HepG2 (cell line): Measurements from ENCODE around the gene ENG. TPM values are rescaled to one million over a fixed set of nuclear protein-coding genes. Genes with fewer than 3 reads are reported as not detected.
A peak's percentile ranks its signal among the peaks of the same experiment; 100 is the strongest.

Source experiments
- ATAC-seq: fragments of 200-7000 bp; cut with Tn5 transposase; 3 replicates; pipeline ENCODE4 v1.9.1; 2020; ENCODE audit warnings: mild to moderate bottlenecking, moderate library complexity
- BruUV-seq: library from RNA; stranded (reverse); fragments of 400-500 nt; replicated peaks from 2 replicates; lab custom pipeline; 2021; lab: Mats Ljungman, UMichigan
- CTCF ChIA-PET: fragments of 300-600 bp; formaldehyde crosslinking; extraction: SDS; loops from one replicate; lab custom pipeline; 2021; ENCODE audit warnings: low total read pairs, inconsistent platforms, low intra/inter-chr PET ratio; lab: Yijun Ruan, JAX
- POLR2A ChIA-PET: fragments of 350-600 bp; sonication (Branson Sonifier 250); formaldehyde crosslinking; loops from one replicate; lab custom pipeline; 2020; ENCODE audit warnings: antibody characterized with exemption, inconsistent platforms; lab: Yijun Ruan, JAX
- DNase-seq: peaks from one replicate; pipeline ENCODE4 v3.0.0-alpha.2; 2015; ENCODE audit warnings: low spot score
- FAIRE-seq: peaks from 3 replicates; lab custom pipeline; 2011; peaks lifted over from hg19 to GRCh38; lab: Jason Lieb, UNC
- H2AFZ ChIP-seq: one replicate; pipeline ENCODE4 v1.6.1; 2011; ENCODE audit warnings: low read length, inconsistent platforms
- H3K27ac ChIP-seq: fragments of 300-600 bp; 3 replicates; pipeline ENCODE4 v1.8.0; 2011; ENCODE audit warnings: mixed run types, mild to moderate bottlenecking, mixed read lengths, low read length, inconsistent platforms; ENCODE audit not compliant: insufficient read depth; ENCODE audit errors: extremely low read length
- H3K27me3 ChIP-seq, 2 experiments: fragments of 200-600 bp in 1 of 2; 2 replicates in 1 of 2; 3 replicates in 1 of 2; pipeline versions ENCODE4 v1.6.0 to v1.8.0; 2011; ENCODE audit warnings: low read length in 2 of 2, mild to moderate bottlenecking in 2 of 2, moderate library complexity in 2 of 2, inconsistent platforms in 1 of 2; ENCODE audit not compliant: insufficient read depth in 2 of 2, control insufficient read depth in 1 of 2
- H3K36me3 ChIP-seq, 2 experiments: fragments of 200-600 bp in 1 of 2; replicated peaks in 1 of 2; 2 replicates in 1 of 2; 3 replicates in 1 of 2; pipeline versions ENCODE4 v1.5.1 to v1.8.0; 2011; ENCODE audit warnings: low read length in 2 of 2, inconsistent platforms in 1 of 2; ENCODE audit not compliant: insufficient read depth in 2 of 2, control insufficient read depth in 1 of 2
- H3K4me1 ChIP-seq: 2 replicates; pipeline ENCODE4 v1.5.1; 2012; ENCODE audit warnings: low read length, inconsistent platforms; ENCODE audit not compliant: insufficient read depth
- H3K4me2 ChIP-seq: 2 replicates; pipeline ENCODE4 v1.6.0; 2011; ENCODE audit warnings: low read depth, low read length, inconsistent platforms
- H3K4me3 ChIP-seq, 3 experiments: fragments of 200-600 bp in 1 of 3; sonication (generic), shearing (Covaris generic) in 1 of 3; replicated peaks in 1 of 3; 2 replicates each; pipeline ENCODE4 v1.5.1; 2011 to 2016; ENCODE audit warnings: low read length in 3 of 3, inconsistent platforms in 2 of 3, low read depth in 2 of 3, mild to moderate bottlenecking in 2 of 3, control low read depth in 1 of 3, mixed read lengths in 1 of 3; ENCODE audit not compliant: insufficient read depth in 1 of 3
- H3K79me2 ChIP-seq: one replicate; pipeline ENCODE4 v1.6.1; 2011; ENCODE audit warnings: low read length, inconsistent platforms; ENCODE audit not compliant: insufficient read depth
- H3K9ac ChIP-seq: 2 replicates; pipeline ENCODE4 v1.6.0; 2011; ENCODE audit warnings: mild to moderate bottlenecking, low read depth, low read length, inconsistent platforms; ENCODE audit not compliant: insufficient read depth
- H3K9me3 ChIP-seq: 2 replicates; pipeline ENCODE4 v1.5.1; 2012; ENCODE audit warnings: mild to moderate bottlenecking, low read length
- H4K20me1 ChIP-seq: 2 replicates; pipeline ENCODE4 v1.6.0; 2011; ENCODE audit warnings: inconsistent platforms, mild to moderate bottlenecking, low read length, moderate library complexity; ENCODE audit not compliant: insufficient read depth
- AGO2 ChIP-seq: fragments of 200-400 bp; formaldehyde crosslinking; optimal IDR thresholded peaks from 2 replicates; pipeline ENCODE3; 2017; ENCODE audit warnings: mild to moderate bottlenecking, low read depth, low read length, moderate library complexity
- CREBL2 ChIP-seq: sonication (generic); formaldehyde crosslinking; IDR thresholded peaks from 2 replicates; pipeline ENCODE4 v1.8.1; 2023; ENCODE audit warnings: missing genetic modification reagents, mild to moderate bottlenecking, borderline replicate concordance
- HOXA3 ChIP-seq: sonication (generic); formaldehyde crosslinking; IDR thresholded peaks from 2 replicates; pipeline ENCODE4 v1.5.0; 2020; ENCODE audit warnings: missing genetic modification reagents
- MXI1 ChIP-seq: IDR thresholded peaks from 3 replicates; pipeline ENCODE4 v1.6.1; 2012; ENCODE audit warnings: low read depth, low read length, inconsistent platforms, borderline replicate concordance
- RBFOX2 ChIP-seq: fragments of 200-400 bp; formaldehyde crosslinking; IDR thresholded peaks from 2 replicates; pipeline ENCODE4 v1.6.1; 2017; ENCODE audit warnings: low read depth, mild to moderate bottlenecking, low read length
- RORA ChIP-seq: sonication (generic); formaldehyde crosslinking; IDR thresholded peaks from 2 replicates; pipeline ENCODE4 v1.5.0; 2020; ENCODE audit warnings: mild to moderate bottlenecking, missing genetic modification reagents, moderate library complexity
- WGBS: methylation state at CpG from one replicate; pipeline ENCODE4 v1.1.6; 2017; ENCODE audit warnings: low lambda C conversion rate; 5-methylcytosine and 5-hydroxymethylcytosine counted together
- in situ Hi-C: cut with HindIII; loops from 2 replicates; pipeline ENCODE4 v1.10.0; 2017; ENCODE audit warnings: low pct_unique_long_range_greater_than_20kb; ENCODE audit not compliant: extremely low pct_ligation_motif_present
- intact Hi-C: fragments of 100-400 bp; cut with micrococcal nuclease; formaldehyde crosslinking; loops from one replicate; pipeline ENCODE4 v1.10.0; 2022; ENCODE audit not compliant: unreplicated experiment
- polyA plus RNA-seq, 8 experiments: library from polyadenylated mRNA; depleted of rRNA in 3 of 8; stranded (reverse) in 7 of 8; unstranded in 1 of 8; fragments of >200 nt; fragmentation: Illumina TruSeq in 4 of 8; extraction: Trizol in 4 of 8; gene quantifications; 2 replicates each; pipeline versions ENCODE4 v1.2.1 to v1.2.3, GENCODE V29; 2011 to 2016; ENCODE audit warnings: low read depth in 4 of 8, missing spikeins in 1 of 8, mixed read lengths in 1 of 8; ENCODE audit not compliant: insufficient read depth in 1 of 8
- total RNA-seq, 5 experiments: library from RNA; depleted of rRNA; stranded (reverse); fragments of >200 nt; fragmentation: Illumina TruSeq; extraction: Trizol; gene quantifications; 2 replicates each; pipeline ENCODE4 v1.2.3, GENCODE V29; 2016; ENCODE audit warnings: low read depth in 1 of 5

ENG gene
- total and polyA plus RNA-seq, 2 of the 13 experiments (the other 11 are each of a cell fraction or from before 2014, with no cell fraction given) = 0.02 to 1.1 TPM

- H3K27ac ChIP-seq = no peak overlapping the region
- H3K4me3 ChIP-seq = no peak overlapping the region
- FAIRE-seq (no peak), DNase-seq (no peak), ATAC-seq (no peak)
- no peak overlapping the region for H3K9ac ChIP-seq
- ChIA-PET CTCF (no interaction called here), POLR2A (interaction anchor here (0.8 to 1.2 kb wide), 3 partner anchors 10 to 18 kb away, joined by 3 to 4 read pairs (median 3); no protein-coding TSS in a partner anchor)
- H3K4me2 ChIP-seq = no peak overlapping the region
- peaks cover 17 to 48% of the 10 kb centered on the region in 2 experiments; a peak in 4 of 5 replicates for H3K36me3 ChIP-seq
- H3K27me3 ChIP-seq = no peaks in the 10 kb centered on the region
- in situ Hi-C loops = no loop called here
- H3K4me1 ChIP-seq = peaks cover 23% of the 10 kb centered on the region
- no peaks in the 10 kb centered on the region for H3K79me2 ChIP-seq
- WGBS = 92% methylated on average over 40 of the region's 57 CpGs
- no peak overlapping the region for H2AFZ ChIP-seq
- no peaks in the 10 kb centered on the region for H4K20me1 ChIP-seq
- TF ChIP-seq AGO2 = peak; percentile 63
- TF ChIP-seq RBFOX2 = peak; percentile 73
- no peak for TF ChIP-seq HOXA3 (CRISPR knock-in tag)
- no peak for TF ChIP-seq MXI1
- no peak for TF ChIP-seq CREBL2 (CRISPR knock-in tag)
- TF ChIP-seq RORA (CRISPR knock-in tag) = no peak
- TF ChIP-seq, all 625 proteins: peak for 2
- H3K9me3 ChIP-seq = no peaks in the 10 kb centered on the region
- no TSS peak for BruUV-seq
- intact Hi-C loops = no loop called here
Measured at GRCh38 chr9:127809540-127810377, 44.7 kb downstream of the ENG start.
